ENCODE measurements around the gene PADI6.
A peak's percentile ranks its signal among the peaks of the same experiment; 100 is the strongest.

PADI6 gene

GRCh38 chr1:17351598-17352324 is 20.2 kb upstream of the PADI6 start:
- Histone ChIP-seq H3K9ac (ENCODE audit: low read length) (no peak overlapping the region), H2AFZ (ENCODE audit: low read depth, low read length, severe bottlenecking) (no peak overlapping the region), H3K4me2 (ENCODE audit: low read depth, low read length, poor library complexity, severe bottlenecking) (no peak overlapping the region), H3K9me3 (ENCODE audit: insufficient read depth, low read length) (no peaks in the 10 kb centered on the region), H3K79me2 (ENCODE audit: insufficient read depth, low read length) (no peaks in the 10 kb centered on the region), H4K20me1 (ENCODE audit: low read depth, low read length) (no peaks in the 10 kb centered on the region), H3K9me2 (replicated peaks; ENCODE audit: insufficient read depth, low read length) (no peaks in the 10 kb centered on the region), H3K36me3 (ENCODE audit: low read length) (no peaks in the 10 kb centered on the region), H3K4me3 (ENCODE audit: insufficient read depth, low read length, poor library complexity, severe bottlenecking) (no peak overlapping the region), H3K27me3 (ENCODE audit: low read length) (no peaks in the 10 kb centered on the region), H3K27ac (ENCODE audit: low read depth, low read length) (no peak overlapping the region), H3F3A (ENCODE audit: insufficient read depth) (no peaks in the 10 kb centered on the region)
- no peak for TF ChIP-seq EZH2phosphoT487 (conservative IDR thresholded peaks at IDR 0.05; ENCODE audit: low read length)
- TF ChIP-seq, protein P1, sequence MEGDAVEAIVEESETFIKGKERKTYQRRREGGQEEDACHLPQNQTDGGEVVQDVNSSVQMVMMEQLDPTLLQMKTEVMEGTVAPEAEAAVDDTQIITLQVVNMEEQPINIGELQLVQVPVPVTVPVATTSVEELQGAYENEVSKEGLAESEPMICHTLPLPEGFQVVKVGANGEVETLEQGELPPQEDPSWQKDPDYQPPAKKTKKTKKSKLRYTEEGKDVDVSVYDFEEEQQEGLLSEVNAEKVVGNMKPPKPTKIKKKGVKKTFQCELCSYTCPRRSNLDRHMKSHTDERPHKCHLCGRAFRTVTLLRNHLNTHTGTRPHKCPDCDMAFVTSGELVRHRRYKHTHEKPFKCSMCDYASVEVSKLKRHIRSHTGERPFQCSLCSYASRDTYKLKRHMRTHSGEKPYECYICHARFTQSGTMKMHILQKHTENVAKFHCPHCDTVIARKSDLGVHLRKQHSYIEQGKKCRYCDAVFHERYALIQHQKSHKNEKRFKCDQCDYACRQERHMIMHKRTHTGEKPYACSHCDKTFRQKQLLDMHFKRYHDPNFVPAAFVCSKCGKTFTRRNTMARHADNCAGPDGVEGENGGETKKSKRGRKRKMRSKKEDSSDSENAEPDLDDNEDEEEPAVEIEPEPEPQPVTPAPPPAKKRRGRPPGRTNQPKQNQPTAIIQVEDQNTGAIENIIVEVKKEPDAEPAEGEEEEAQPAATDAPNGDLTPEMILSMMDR (IDR thresholded peaks at IDR 0.05; ENCODE audit: insufficient read depth, low read length, poor library complexity, severe bottlenecking): no peak

DNA sequence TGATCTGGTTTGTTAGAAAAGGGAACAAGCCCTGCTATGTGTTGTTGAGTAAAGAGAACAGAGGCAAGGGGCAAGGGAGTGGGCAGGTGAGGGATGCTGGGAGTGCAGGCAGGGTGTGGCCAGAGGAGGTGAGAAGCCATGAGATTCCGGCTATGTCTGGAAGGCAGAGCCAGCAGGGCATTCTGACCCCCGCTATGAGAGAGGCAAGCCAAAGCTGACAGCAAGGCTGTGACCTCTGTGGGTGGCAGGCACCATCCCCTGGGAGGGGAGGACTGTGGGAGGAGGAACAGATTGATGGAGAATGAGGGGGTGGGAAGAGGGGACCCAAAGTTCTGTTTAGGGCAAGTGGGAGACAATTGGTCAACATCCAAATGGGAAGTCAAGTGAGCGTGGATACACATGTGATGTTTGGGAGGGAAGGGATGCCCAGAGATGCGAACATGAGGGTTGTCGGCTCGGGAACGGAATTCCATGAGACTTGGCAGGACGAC is 19.5 kb upstream of the PADI6 start:
- no peaks in the 10 kb centered on the region for H3F3A ChIP-seq (ENCODE audit: insufficient read depth)
- H3K4me3 ChIP-seq (ENCODE audit: insufficient read depth, low read length, poor library complexity, severe bottlenecking): no peak overlapping the region
- no peaks in the 10 kb centered on the region for H3K36me3 ChIP-seq (ENCODE audit: low read length)
- no peaks in the 10 kb centered on the region for H3K27me3 ChIP-seq (ENCODE audit: low read length)
- no peak overlapping the region for H3K9ac ChIP-seq (ENCODE audit: low read length)
- no peaks in the 10 kb centered on the region for H3K9me3 ChIP-seq (ENCODE audit: insufficient read depth, low read length)
- H3K27ac ChIP-seq (ENCODE audit: low read depth, low read length): no peak overlapping the region
- H3K9me2 ChIP-seq (replicated peaks; ENCODE audit: insufficient read depth, low read length): no peaks in the 10 kb centered on the region
- no peaks in the 10 kb centered on the region for H3K79me2 ChIP-seq (ENCODE audit: insufficient read depth, low read length)
- no peak for TF ChIP-seq EZH2phosphoT487 (conservative IDR thresholded peaks at IDR 0.05; ENCODE audit: low read length)
- TF ChIP-seq, protein P1 (IDR thresholded peaks at IDR 0.05; ENCODE audit: insufficient read depth, low read length, poor library complexity, severe bottlenecking): no peak
- no peak overlapping the region for H2AFZ ChIP-seq (ENCODE audit: low read depth, low read length, severe bottlenecking)
- no peaks in the 10 kb centered on the region for H4K20me1 ChIP-seq (ENCODE audit: low read depth, low read length)
- H3K4me2 ChIP-seq (ENCODE audit: low read depth, low read length, poor library complexity, severe bottlenecking): no peak overlapping the region

DNA sequence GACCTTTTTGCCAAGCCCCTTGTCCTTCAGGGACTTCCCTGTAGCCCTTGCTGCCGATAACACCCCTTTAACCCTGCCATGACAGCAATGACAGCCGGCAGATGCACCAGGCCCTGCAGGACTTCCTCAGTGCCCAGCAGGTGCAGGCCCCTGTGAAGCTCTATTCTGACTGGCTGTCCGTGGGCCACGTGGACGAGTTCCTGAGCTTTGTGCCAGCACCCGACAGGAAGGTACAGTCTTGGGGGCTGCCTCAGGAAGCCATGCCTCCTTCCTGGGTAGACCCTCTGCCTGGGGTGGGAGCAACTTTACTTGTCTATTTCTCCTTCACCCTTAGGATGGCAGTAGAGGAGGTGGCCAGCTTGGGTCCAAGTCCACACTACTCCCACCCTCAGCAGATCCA is 16.1 kb upstream of the PADI6 start:
- no peak for TF ChIP-seq EZH2phosphoT487 (conservative IDR thresholded peaks at IDR 0.05; ENCODE audit: low read length)
- TF ChIP-seq, protein P1 (IDR thresholded peaks at IDR 0.05; ENCODE audit: insufficient read depth, low read length, poor library complexity, severe bottlenecking): no peak
- Histone ChIP-seq H3K27ac (ENCODE audit: low read depth, low read length) (no peak overlapping the region), H3K4me3 (ENCODE audit: insufficient read depth, low read length, poor library complexity, severe bottlenecking) (no peak overlapping the region), H2AFZ (ENCODE audit: low read depth, low read length, severe bottlenecking) (peak overlapping the region; percentile 36), H3K9me3 (ENCODE audit: insufficient read depth, low read length) (no peaks in the 10 kb centered on the region), H3K27me3 (ENCODE audit: low read length) (no peaks in the 10 kb centered on the region), H4K20me1 (ENCODE audit: low read depth, low read length) (no peaks in the 10 kb centered on the region), H3F3A (ENCODE audit: insufficient read depth) (no peaks in the 10 kb centered on the region), H3K4me2 (ENCODE audit: low read depth, low read length, poor library complexity, severe bottlenecking) (no peak overlapping the region), H3K9me2 (replicated peaks; ENCODE audit: insufficient read depth, low read length) (no peaks in the 10 kb centered on the region), H3K36me3 (ENCODE audit: low read length) (no peaks in the 10 kb centered on the region), H3K9ac (ENCODE audit: low read length) (no peak overlapping the region), H3K79me2 (ENCODE audit: insufficient read depth, low read length) (no peaks in the 10 kb centered on the region)

All from SU-DHL-6 (cell line).